Smooth muscle cell (in vitro differentiated cells): Measurements from ENCODE around the gene RGS14. TPM values are rescaled to one million over a fixed set of nuclear protein-coding genes. Genes with fewer than 3 reads are reported as not detected.

ENCODE experiments used
- DNase-seq: peaks from one replicate; lab custom pipeline; 2025; ENCODE audit not compliant: unreplicated experiment; lab: John Stamatoyannopoulos, UW
- H2AFZ ChIP-seq: fragments of 200-600 bp; sonication (generic); 2 replicates; pipeline ENCODE4 v1.6.0; 2016; ENCODE audit warnings: antibody characterized with exemption, low read depth, mild to moderate bottlenecking
- H3F3A ChIP-seq: fragments of 200-600 bp; sonication (generic); 2 replicates; pipeline ENCODE4 v1.6.0; 2017; ENCODE audit warnings: antibody characterized with exemption, low read depth
- H3K27ac ChIP-seq: fragments of 200-600 bp; sonication (generic); 2 replicates; pipeline ENCODE4 v1.5.1; 2016; ENCODE audit warnings: low read depth, mild to moderate bottlenecking
- H3K27me3 ChIP-seq: fragments of 200-600 bp; sonication (generic); 2 replicates; pipeline ENCODE4 v1.6.1; 2016; ENCODE audit warnings: low read depth, mild to moderate bottlenecking
- H3K36me3 ChIP-seq: fragments of 200-600 bp; sonication (generic); 2 replicates; pipeline ENCODE4 v1.5.1; 2016; ENCODE audit warnings: low read depth
- H3K4me1 ChIP-seq: fragments of 200-600 bp; sonication (generic); 2 replicates; pipeline ENCODE4 v1.5.1; 2016; ENCODE audit warnings: low read depth
- H3K4me2 ChIP-seq: fragments of 200-600 bp; sonication (generic); 2 replicates; pipeline ENCODE4 v1.6.0; 2016; ENCODE audit warnings: mild to moderate bottlenecking
- H3K4me3 ChIP-seq: fragments of 200-600 bp; sonication (generic); 2 replicates; pipeline ENCODE4 v1.5.1; 2016; ENCODE audit warnings: mild to moderate bottlenecking
- H3K79me2 ChIP-seq: fragments of 200-600 bp; sonication (generic); 2 replicates; pipeline ENCODE4 v1.6.0; 2016; ENCODE audit warnings: low read depth, mild to moderate bottlenecking
- H3K9ac ChIP-seq: fragments of 200-600 bp; sonication (generic); 2 replicates; pipeline ENCODE4 v1.6.0; 2016; ENCODE audit warnings: low read depth
- H3K9me3 ChIP-seq: fragments of 200-600 bp; sonication (generic); replicated peaks from 2 replicates; pipeline ENCODE4 v1.5.1; 2016; ENCODE audit warnings: low read depth
- H4K20me1 ChIP-seq: fragments of 200-600 bp; sonication (generic); 2 replicates; pipeline ENCODE4 v1.6.0; 2016; ENCODE audit warnings: low read depth
- CTCF ChIP-seq: fragments of 200-600 bp; sonication (generic); IDR thresholded peaks from 2 replicates; pipeline ENCODE4 v1.5.1; 2017; ENCODE audit warnings: borderline replicate concordance, mild to moderate bottlenecking, antibody characterized with exemption; ENCODE audit not compliant: insufficient read depth, poor library complexity, severe bottlenecking
- WGBS: methylation state at CpG from one replicate; pipeline ENCODE4 v1.1.7; 2016; ENCODE audit warnings: low lambda C conversion rate; 5-methylcytosine and 5-hydroxymethylcytosine counted together
- polyA plus RNA-seq: library from polyadenylated mRNA; unstranded; fragments of >200 nt; fragmentation: Nextera tagmentation; extraction: Ambion mirVana; gene quantifications from 2 replicates; pipeline ENCODE4 v1.2.1, GENCODE V29; 2016
- total RNA-seq: library from RNA; depleted of rRNA; stranded (reverse); fragments of >200 nt; gene quantifications from 2 replicates; pipeline ENCODE4 v1.2.3, GENCODE V29; 2014

Gene RGS14
- total and polyA plus RNA-seq, 2 experiments from 2014 or later = 6.0 to 23.3 TPM

- H3K27ac ChIP-seq = no peak overlapping the region
- H3K4me3 ChIP-seq = no peak overlapping the region
- H3K36me3 ChIP-seq = no peaks in the 10 kb centered on the region
- H3K4me2 ChIP-seq = no peak overlapping the region
- 97% methylated on average over 11 of the region's 11 CpGs for WGBS
- H3K9ac ChIP-seq = no peak overlapping the region
- no peak overlapping the region for H2AFZ ChIP-seq
- no peaks in the 10 kb centered on the region for H3K9me3 ChIP-seq
- TF ChIP-seq CTCF = no peak
- peaks cover 7% of the 10 kb centered on the region for H3F3A ChIP-seq
- no peaks in the 10 kb centered on the region for H3K79me2 ChIP-seq
- no peaks in the 10 kb centered on the region for H4K20me1 ChIP-seq
- DNase-seq = no peak
- H3K4me1 ChIP-seq = peaks cover 14% of the 10 kb centered on the region
- H3K27me3 ChIP-seq = no peaks in the 10 kb centered on the region
Observed at GRCh38 chr5:177369645-177370440, 12.1 kb downstream of the RGS14 start.

DNA sequence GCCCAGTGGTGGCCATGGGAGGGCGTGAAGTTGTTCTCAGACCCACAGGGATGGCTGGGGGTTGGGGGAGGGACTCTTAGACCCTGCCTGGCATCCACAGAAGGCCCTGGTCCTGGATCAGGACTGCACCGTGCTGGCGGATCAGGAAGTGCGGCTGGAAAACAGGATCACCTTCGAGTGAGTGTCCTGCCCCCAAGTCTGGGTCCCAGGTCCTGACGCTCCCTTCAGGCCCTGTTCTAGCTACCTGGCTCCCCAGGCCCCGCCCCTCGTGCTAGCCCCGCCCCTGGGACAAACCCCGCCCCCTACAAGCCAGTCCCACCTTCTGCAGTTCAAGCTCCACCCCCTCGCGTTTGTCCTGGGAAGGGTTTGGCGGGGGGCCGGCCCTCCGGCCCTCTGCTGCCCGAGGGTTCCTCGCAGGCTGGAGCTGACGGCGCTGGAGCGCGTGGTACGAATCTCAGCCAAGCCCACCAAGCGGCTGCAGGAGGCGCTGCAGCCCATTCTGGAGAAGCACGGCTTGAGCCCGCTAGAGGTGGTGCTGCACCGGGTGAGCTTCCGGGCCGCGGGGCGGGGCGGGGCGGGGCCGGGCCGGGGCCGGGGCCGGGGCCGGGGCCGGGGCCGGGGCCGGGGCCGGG lies 12.9 kb downstream of the RGS14 start:
- peaks cover 14% of the 10 kb centered on the region for H3K4me1 ChIP-seq
- H4K20me1 ChIP-seq = no peaks in the 10 kb centered on the region
- H2AFZ ChIP-seq = no peak overlapping the region
- TF ChIP-seq CTCF = peak; percentile 51
- peaks cover 7% of the 10 kb centered on the region for H3F3A ChIP-seq
- H3K27ac ChIP-seq = no peak overlapping the region
- peak; percentile 55 for DNase-seq
- no peaks in the 10 kb centered on the region for H3K36me3 ChIP-seq
- H3K4me2 ChIP-seq = peak overlapping the region; percentile 93
- WGBS = 12% methylated on average over 30 of the region's 42 CpGs
- peak overlapping the region; percentile 60 for H3K4me3 ChIP-seq
- no peaks in the 10 kb centered on the region for H3K27me3 ChIP-seq
- no peaks in the 10 kb centered on the region for H3K9me3 ChIP-seq
- H3K79me2 ChIP-seq = no peaks in the 10 kb centered on the region
- H3K9ac ChIP-seq = no peak overlapping the region

GRCh38 chr5:177371120-177372033 lies 13.7 kb downstream of the RGS14 start:
- WGBS = 58% methylated on average over 20 of the region's 26 CpGs
- H3K9me3 ChIP-seq = no peaks in the 10 kb centered on the region
- H3K4me3 ChIP-seq = peak overlapping the region; percentile 60
- H3K27me3 ChIP-seq = no peaks in the 10 kb centered on the region
- H3F3A ChIP-seq = peaks cover 7% of the 10 kb centered on the region
- H3K36me3 ChIP-seq = no peaks in the 10 kb centered on the region
- H3K79me2 ChIP-seq = no peaks in the 10 kb centered on the region
- H3K27ac ChIP-seq = no peak overlapping the region
- no peak for DNase-seq
- H3K9ac ChIP-seq = peak overlapping the region; percentile 43
- no peak for TF ChIP-seq CTCF
- no peaks in the 10 kb centered on the region for H4K20me1 ChIP-seq
- H3K4me1 ChIP-seq = peaks cover 10% of the 10 kb centered on the region
- H3K4me2 ChIP-seq = peak overlapping the region; percentile 93
- H2AFZ ChIP-seq = peak overlapping the region; percentile 66
